Mucosa of stomach (tissue), 1 donor: ENCODE measurements around the gene OAS3.

Source experiments
- H3K27me3 ChIP-seq: one replicate; pipeline ENCODE4 v1.7.0; 2013; ENCODE audit warnings: mild to moderate bottlenecking, low read length; ENCODE audit not compliant: control insufficient read depth, insufficient read depth
- H3K36me3 ChIP-seq: one replicate; pipeline ENCODE4 v1.7.0; 2013; ENCODE audit warnings: low read length; ENCODE audit not compliant: control insufficient read depth, insufficient read depth
- H3K4me1 ChIP-seq: one replicate; pipeline ENCODE4 v1.7.0; 2013; ENCODE audit warnings: mild to moderate bottlenecking, low read length; ENCODE audit not compliant: control insufficient read depth, insufficient read depth
- H3K4me3 ChIP-seq: one replicate; pipeline ENCODE4 v1.7.0; 2013; ENCODE audit warnings: low read length
- H3K9ac ChIP-seq: one replicate; pipeline ENCODE4 v1.7.0; 2013; ENCODE audit warnings: mild to moderate bottlenecking, low read length, moderate library complexity
- H3K9me3 ChIP-seq: one replicate; pipeline ENCODE4 v1.7.0; 2013; ENCODE audit warnings: mild to moderate bottlenecking, low read length, moderate library complexity; ENCODE audit not compliant: control insufficient read depth
- donor health status: Pancreatic carcinoma.

Gene OAS3

GRCh38 chr12:113019025-113019424 lies 80.8 kb downstream of the OAS3 start:
- H3K4me1 ChIP-seq: no peaks in the 10 kb centered on the region
- no peak overlapping the region for H3K4me3 ChIP-seq
- no peaks in the 10 kb centered on the region for H3K27me3 ChIP-seq
- no peaks in the 10 kb centered on the region for H3K36me3 ChIP-seq
- H3K9ac ChIP-seq: no peak overlapping the region
- no peaks in the 10 kb centered on the region for H3K9me3 ChIP-seq

- Histone ChIP-seq H3K4me1 (no peaks in the 10 kb centered on the region), H3K4me3 (no peak overlapping the region)
Measured at GRCh38 chr12:113021500-113021899, 83.2 kb downstream of the OAS3 start.

More at GRCh38 chr12:113021500-113021899, 83.2 kb downstream of the OAS3 start:
- no peaks in the 10 kb centered on the region for H3K27me3 ChIP-seq
- no peaks in the 10 kb centered on the region for H3K36me3 ChIP-seq
- no peak overlapping the region for H3K9ac ChIP-seq
- H3K9me3 ChIP-seq: no peaks in the 10 kb centered on the region
